PC-3 (cell line): Measurements from ENCODE around the gene NEDD4L.

ENCODE experiments used
- CTCF ChIP-seq: fragments of 300-600 bp; sonication (generic); conservative IDR thresholded peaks from 2 replicates; pipeline ENCODE4 v1.5.1; 2017; ENCODE audit warnings: antibody characterized with exemption, low read depth, mild to moderate bottlenecking, low read length
- EZH2 ChIP-seq: fragments of 300-600 bp; sonication (generic); IDR thresholded peaks from one replicate; pipeline ENCODE4 v1.6.1; 2017; ENCODE audit warnings: antibody characterized with exemption, mild to moderate bottlenecking, low read length; ENCODE audit not compliant: unreplicated experiment
- EZH2phosphoT487 ChIP-seq: fragments of 300-600 bp; sonication (generic); IDR thresholded peaks from 2 replicates; pipeline ENCODE4 v1.6.1; 2018; ENCODE audit warnings: mild to moderate bottlenecking, antibody characterized with exemption, low read length, borderline replicate concordance

- TF ChIP-seq EZH2phosphoT487, result no peak
- TF ChIP-seq CTCF, result no peak
- TF ChIP-seq EZH2, result no peak
Measured at GRCh38 chr18:58223717-58224424, 179.8 kb downstream of the NEDD4L start.
